Prostate gland (tissue), 2 donors: Measurements from ENCODE around the gene PTRH2. TPM values are rescaled to one million over a fixed set of nuclear protein-coding genes. Genes with fewer than 3 reads are reported as not detected.
"Not testable (repeated sequence)": the region's sequence is repeated elsewhere in the genome, so short reads cannot be mapped to it uniquely, and the experiment has no call there.

ENCODE experiments used
- DNase-seq: peaks from one replicate; pipeline ENCODE4 v3.0.0-alpha.2; 2019; ENCODE audit warnings: low spot score
- H3K27ac ChIP-seq, 2 donors: fragments of 200-600 bp; sonication (generic); 2 replicates each; pipeline ENCODE4 v1.5.1; 2017 to 2019
- H3K27me3 ChIP-seq: fragments of 200-600 bp; sonication (generic); replicated peaks from 2 replicates; pipeline ENCODE4 v1.5.1; 2019; ENCODE audit not compliant: insufficient read depth
- H3K36me3 ChIP-seq, 2 donors: fragments of 200-600 bp; sonication (generic); 1 replicate in 1 of 2; 2 replicates in 1 of 2; pipeline versions ENCODE4 v1.5.1 to v1.8.1; 2017 to 2019
- H3K4me1 ChIP-seq: fragments of 200-600 bp; sonication (generic); replicated peaks from 2 replicates; pipeline ENCODE4 v1.5.1; 2019
- H3K4me3 ChIP-seq, 2 donors: fragments of 200-600 bp; sonication (generic); 2 replicates each; pipeline ENCODE4 v1.5.1; 2017 to 2019
- H3K9me3 ChIP-seq: fragments of 200-600 bp; sonication (generic); 2 replicates; pipeline ENCODE4 v1.5.1; 2017
- CTCF ChIP-seq, 4 experiments: fragments of 200-600 bp in 2 of 4; fragments of 450-650 bp in 2 of 4; sonication (generic) in 2 of 4; IDR thresholded peaks; 1 replicate in 3 of 4; 2 replicates in 1 of 4; pipeline ENCODE4 v1.5.1; 2016 to 2019; ENCODE audit warnings: antibody characterized with exemption in 4 of 4, mild to moderate bottlenecking in 2 of 4, moderate library complexity in 2 of 4
- POLR2A ChIP-seq: fragments of 450-650 bp; IDR thresholded peaks from one replicate; pipeline ENCODE4 v1.6.1; 2016; ENCODE audit warnings: antibody characterized with exemption, mild to moderate bottlenecking
- POLR2AphosphoS5 ChIP-seq: sonication (generic); formaldehyde crosslinking; IDR thresholded peaks from one replicate; pipeline ENCODE4 v1.6.1; 2017; ENCODE audit warnings: antibody characterized with exemption
- WGBS: methylation state at CpG from one replicate; pipeline ENCODE4 v1.1.5; 2018; 5-methylcytosine and 5-hydroxymethylcytosine counted together
- intact Hi-C: fragments of 100-400 bp; cut with DNase I; formaldehyde crosslinking; loops from one replicate; pipeline ENCODE4 v1.14.2; 2022
- total RNA-seq, 2 donors: library from RNA; depleted of rRNA; stranded (reverse); fragments of >200 nt; gene quantifications; one replicate each; pipeline ENCODE4 v1.1.0, GENCODE V29; 2016

Gene PTRH2
- total RNA-seq, 2 donors from 2014 or later, result 29.1 to 38.3 TPM

- no peak for TF ChIP-seq POLR2A
- TF ChIP-seq CTCF (IDR thresholded peaks at IDR 0.05), result no peak
- no peak for TF ChIP-seq POLR2AphosphoS5
- Histone ChIP-seq H3K36me3 (peaks cover 3 to 10% of the 10 kb centered on the region in 2 donors), H3K27me3 (no peaks in the 10 kb centered on the region), H3K4me3 (no peak overlapping the region), H3K27ac (no peak overlapping the region), H3K9me3 (no peaks in the 10 kb centered on the region), H3K4me1 (no peaks in the 10 kb centered on the region)
- 77% methylated on average over 1 of the region's 1 CpG for WGBS
- intact Hi-C loops, result no loop called here
- no peak for DNase-seq
These were observed 37.3 kb downstream of the PTRH2 start for GRCh38 chr17:59669944-59670343.

- Histone ChIP-seq H3K27me3 (no peaks in the 10 kb centered on the region), H3K27ac (no peak overlapping the region), H3K9me3 (no peaks in the 10 kb centered on the region), H3K4me3 (no peak overlapping the region), H3K36me3 (peaks cover 8 to 14% of the 10 kb centered on the region in 2 donors), H3K4me1 (no peaks in the 10 kb centered on the region)
- intact Hi-C loops, result no loop called here
- no peak for DNase-seq
- 36% methylated on average over 1 of the region's 1 CpG for WGBS
- TF ChIP-seq CTCF (IDR thresholded peaks at IDR 0.05) (no peak), POLR2AphosphoS5 (no peak), POLR2A (no peak)
These were observed 37.8 kb downstream of the PTRH2 start for GRCh38 chr17:59669411-59669810.

- intact Hi-C loops, result no loop called here
- Histone ChIP-seq H3K4me3 (no peak overlapping the region), H3K27me3 (no peaks in the 10 kb centered on the region), H3K36me3 (peaks cover 10 to 14% of the 10 kb centered on the region in 2 donors), H3K4me1 (no peaks in the 10 kb centered on the region), H3K27ac (no peak overlapping the region), H3K9me3 (no peaks in the 10 kb centered on the region)
- no peak for DNase-seq
- TF ChIP-seq CTCF (IDR thresholded peaks at IDR 0.05), result no peak
- no peak for TF ChIP-seq POLR2A
- TF ChIP-seq POLR2AphosphoS5, result no peak
- WGBS, result 30% methylated on average over 3 of the region's 3 CpGs
These were observed 38.4 kb downstream of the PTRH2 start for GRCh38 chr17:59668816-59669215.

- no peak for DNase-seq
- intact Hi-C loops, result no loop called here
- H3K4me1 ChIP-seq, result no peaks in the 10 kb centered on the region
- no peak overlapping the region for H3K4me3 ChIP-seq
- H3K36me3 ChIP-seq, result peaks cover 14 to 20% of the 10 kb centered on the region in 2 donors
- no peaks in the 10 kb centered on the region for H3K27me3 ChIP-seq
- 73% methylated on average over 5 of the region's 5 CpGs for WGBS
- TF ChIP-seq POLR2AphosphoS5, result no peak
- TF ChIP-seq CTCF (IDR thresholded peaks at IDR 0.05), result no peak
- no peak for TF ChIP-seq POLR2A
- no peaks in the 10 kb centered on the region for H3K9me3 ChIP-seq
- no peak overlapping the region for H3K27ac ChIP-seq
These were observed 41.0 kb downstream of the PTRH2 start for GRCh38 chr17:59666235-59666634.

- H3K27ac ChIP-seq, DNase-seq, H3K9me3 ChIP-seq, H3K4me3 ChIP-seq, H3K4me1 ChIP-seq, intact Hi-C loops, H3K27me3 ChIP-seq: not testable (repeated sequence)
- WGBS, result 93% methylated on average over 7 of the region's 7 CpGs
- H3K36me3 ChIP-seq, result peaks cover 0 to 12% of the 10 kb centered on the region in 2 donors
These were observed 50.6 kb downstream of the PTRH2 start for GRCh38 chr17:59656624-59657023.
